Osteoblast (primary cell): ENCODE measurements around the gene SCN3A. TPM values are rescaled to one million over a fixed set of nuclear protein-coding genes. Genes with fewer than 3 reads are reported as not detected.

Experiments used
- DNase-seq: peaks from one replicate; pipeline ENCODE4 v3.0.0; 2011; ENCODE audit warnings: low spot score, mixed read lengths; ENCODE audit not compliant: insufficient read length; ENCODE audit errors: missing footprints
- H2AFZ ChIP-seq: 2 replicates; pipeline ENCODE4 v1.6.0; 2011; ENCODE audit warnings: mild to moderate bottlenecking, low read length
- H3K27ac ChIP-seq: 2 replicates; pipeline ENCODE4 v1.5.1; 2011; ENCODE audit warnings: mild to moderate bottlenecking, low read depth, low read length, moderate library complexity
- H3K27me3 ChIP-seq: 2 replicates; pipeline ENCODE4 v1.6.0; 2012; ENCODE audit warnings: mild to moderate bottlenecking, control low read depth, inconsistent platforms, low read length, moderate library complexity; ENCODE audit not compliant: insufficient read depth
- H3K36me3 ChIP-seq: 2 replicates; pipeline ENCODE4 v1.5.1; 2011; ENCODE audit warnings: mild to moderate bottlenecking, low read length, control low read depth, moderate library complexity; ENCODE audit not compliant: insufficient read depth
- H3K4me1 ChIP-seq: 2 replicates; pipeline ENCODE4 v1.5.1; 2011; ENCODE audit warnings: mild to moderate bottlenecking, low read length, control low read depth, moderate library complexity; ENCODE audit not compliant: insufficient read depth
- H3K4me2 ChIP-seq: 2 replicates; pipeline ENCODE4 v1.6.0; 2011; ENCODE audit warnings: mild to moderate bottlenecking, low read length; ENCODE audit not compliant: insufficient read depth
- H3K4me3 ChIP-seq: fragments of 200-600 bp; sonication (generic); 3 replicates; pipeline ENCODE4 v1.5.1; 2012; ENCODE audit warnings: mild to moderate bottlenecking, low read length, inconsistent platforms; ENCODE audit not compliant: insufficient read depth
- H3K79me2 ChIP-seq: 2 replicates; pipeline ENCODE4 v1.6.0; 2012; ENCODE audit warnings: mild to moderate bottlenecking, low read length, control low read depth, inconsistent platforms; ENCODE audit not compliant: insufficient read depth
- H3K9me3 ChIP-seq: 2 replicates; pipeline ENCODE4 v1.5.1; 2011; ENCODE audit warnings: low read depth, low read length, control low read depth
- H4K20me1 ChIP-seq: 2 replicates; pipeline ENCODE4 v1.6.0; 2012; ENCODE audit warnings: mild to moderate bottlenecking, low read length, control low read depth; ENCODE audit not compliant: insufficient read depth
- CTCF ChIP-seq: IDR thresholded peaks from 2 replicates; pipeline ENCODE4 v1.5.1; 2011; ENCODE audit warnings: mild to moderate bottlenecking, low read depth, low read length, moderate library complexity; ENCODE audit errors: extremely low read depth
- total RNA-seq: library from RNA; depleted of rRNA; stranded (reverse); fragments of >200 nt; gene quantifications from 2 replicates; pipeline ENCODE4 v1.2.3, GENCODE V29; 2012

Gene SCN3A
- total RNA-seq, 1 donor, result 0.72 TPM

GRCh38 chr2:165081276-165081675, 122.6 kb downstream of the SCN3A start:
- no peaks in the 10 kb centered on the region for H3K79me2 ChIP-seq
- no peak overlapping the region for H3K4me3 ChIP-seq
- H3K4me2 ChIP-seq, result no peak overlapping the region
- H3K27ac ChIP-seq, result no peak overlapping the region
- no peaks in the 10 kb centered on the region for H3K9me3 ChIP-seq
- DNase-seq, result no peak
- H3K4me1 ChIP-seq, result no peaks in the 10 kb centered on the region
- H3K36me3 ChIP-seq, result no peaks in the 10 kb centered on the region
- no peak for TF ChIP-seq CTCF
- H3K27me3 ChIP-seq, result no peaks in the 10 kb centered on the region
- H4K20me1 ChIP-seq, result no peaks in the 10 kb centered on the region
- no peak overlapping the region for H2AFZ ChIP-seq

DNA sequence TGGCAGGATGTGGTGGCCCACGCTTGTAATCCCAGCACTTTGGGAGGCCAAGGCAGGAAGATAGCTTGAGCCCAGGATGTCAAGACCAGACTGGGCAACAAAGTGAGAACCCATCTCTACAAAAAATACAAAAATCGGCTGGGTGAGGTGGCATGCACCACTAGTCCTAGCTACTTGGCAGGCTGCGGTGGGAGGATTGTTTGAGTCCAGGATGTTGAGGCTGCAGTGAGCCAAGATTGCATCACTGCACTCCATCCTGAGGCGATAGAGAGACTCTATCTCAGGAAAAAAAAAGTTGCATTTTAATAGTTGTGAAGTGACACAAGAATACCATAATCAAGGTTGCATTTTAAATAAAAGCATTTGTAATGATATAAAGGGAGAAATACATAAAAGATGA, 124.4 kb downstream of the SCN3A start:
- H3K36me3 ChIP-seq, result no peaks in the 10 kb centered on the region
- DNase-seq, result no peak

GRCh38 chr2:165078913-165079312, 124.9 kb downstream of the SCN3A start:
- Histone ChIP-seq H3K27ac (no peak overlapping the region), H3K9me3 (no peaks in the 10 kb centered on the region), H3K79me2 (no peaks in the 10 kb centered on the region), H4K20me1 (no peaks in the 10 kb centered on the region), H3K4me3 (no peak overlapping the region), H3K36me3 (no peaks in the 10 kb centered on the region), H3K27me3 (no peaks in the 10 kb centered on the region), H3K4me2 (no peak overlapping the region), H2AFZ (no peak overlapping the region), H3K4me1 (no peaks in the 10 kb centered on the region)
- no peak for DNase-seq
- no peak for TF ChIP-seq CTCF

More for the DNA sequence above, 124.4 kb downstream of the SCN3A start:
- no peak overlapping the region for H2AFZ ChIP-seq
- no peaks in the 10 kb centered on the region for H4K20me1 ChIP-seq
- no peaks in the 10 kb centered on the region for H3K4me1 ChIP-seq
- H3K4me3 ChIP-seq, result no peak overlapping the region
- TF ChIP-seq CTCF, result no peak
- H3K27me3 ChIP-seq, result no peaks in the 10 kb centered on the region
- H3K79me2 ChIP-seq, result no peaks in the 10 kb centered on the region
- H3K27ac ChIP-seq, result no peak overlapping the region
- no peak overlapping the region for H3K4me2 ChIP-seq
- no peaks in the 10 kb centered on the region for H3K9me3 ChIP-seq

DNA sequence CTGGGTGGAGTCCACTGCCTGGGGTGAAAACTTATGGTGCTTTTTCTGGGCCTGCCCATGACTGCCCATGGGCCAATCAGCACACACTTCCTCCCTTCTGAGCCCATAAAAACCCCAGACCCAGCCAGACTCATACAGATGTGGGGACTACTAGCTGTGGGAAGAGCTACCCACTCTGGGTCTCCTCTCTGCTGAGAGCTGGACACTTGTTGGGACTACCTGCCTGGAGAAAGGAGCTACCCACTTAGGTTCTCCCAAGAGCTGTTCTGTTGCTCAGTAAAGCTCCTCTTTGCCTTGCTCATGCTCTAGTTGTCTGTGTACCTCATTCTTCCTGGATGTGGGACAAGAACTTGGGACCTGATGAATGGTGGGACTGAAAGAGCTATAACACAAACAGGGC, 129.0 kb downstream of the SCN3A start:
- TF ChIP-seq CTCF, result no peak
- H3K36me3 ChIP-seq, result no peaks in the 10 kb centered on the region
- H2AFZ ChIP-seq, result no peak overlapping the region
- H3K27ac ChIP-seq, result no peak overlapping the region
- DNase-seq, result no peak
- no peaks in the 10 kb centered on the region for H3K79me2 ChIP-seq
- no peak overlapping the region for H3K4me2 ChIP-seq
- H3K4me1 ChIP-seq, result no peaks in the 10 kb centered on the region
- H3K27me3 ChIP-seq, result no peaks in the 10 kb centered on the region
- H3K4me3 ChIP-seq, result no peak overlapping the region
- no peaks in the 10 kb centered on the region for H4K20me1 ChIP-seq
- H3K9me3 ChIP-seq, result no peaks in the 10 kb centered on the region
